ENCODE measurements around the gene TMEM30A.

The TMEM30A gene

DNA sequence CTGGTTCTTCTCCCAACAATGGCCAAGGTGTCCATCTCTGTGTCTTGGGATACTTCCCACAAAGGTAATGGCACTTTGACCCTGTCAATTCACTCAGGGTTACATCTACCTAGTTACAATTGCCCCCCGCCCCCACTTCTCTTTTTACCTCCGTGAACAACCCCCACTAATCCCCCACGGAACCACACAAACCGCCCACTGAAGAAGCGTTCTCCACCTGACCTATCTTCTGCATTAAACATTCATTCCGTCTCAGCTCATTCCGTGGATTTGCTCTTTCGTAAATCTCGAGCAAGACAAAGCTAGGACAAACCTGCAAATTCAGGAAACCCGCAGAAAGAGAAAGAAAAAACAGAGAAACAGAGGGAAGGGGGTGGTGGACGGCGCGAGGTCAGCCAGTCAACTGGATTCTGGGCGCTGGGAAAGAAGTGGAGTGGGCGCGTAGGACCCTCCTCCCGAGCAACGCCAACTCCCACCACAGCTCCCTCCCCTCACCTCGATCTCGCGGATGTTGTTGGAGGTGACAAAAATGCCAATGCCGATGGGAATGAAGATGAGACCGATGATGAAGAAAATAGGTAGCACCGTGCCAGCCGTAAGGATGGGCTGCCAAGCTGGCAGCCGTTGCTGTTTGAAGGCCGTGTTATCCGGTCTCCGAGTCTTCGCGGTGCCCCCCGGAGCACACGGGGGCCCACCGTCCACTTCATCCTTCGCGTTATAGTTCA lies 523 bp downstream of the TMEM30A start:
- DNase-seq (ENCODE audit: insufficient read length, low spot score) = peak; percentile 16
- peak; percentile 33 for FAIRE-seq
- no peak for TF ChIP-seq POLR2A (IDR thresholded peaks at IDR 0.05; ENCODE audit: low read depth, low read length)

DNA sequence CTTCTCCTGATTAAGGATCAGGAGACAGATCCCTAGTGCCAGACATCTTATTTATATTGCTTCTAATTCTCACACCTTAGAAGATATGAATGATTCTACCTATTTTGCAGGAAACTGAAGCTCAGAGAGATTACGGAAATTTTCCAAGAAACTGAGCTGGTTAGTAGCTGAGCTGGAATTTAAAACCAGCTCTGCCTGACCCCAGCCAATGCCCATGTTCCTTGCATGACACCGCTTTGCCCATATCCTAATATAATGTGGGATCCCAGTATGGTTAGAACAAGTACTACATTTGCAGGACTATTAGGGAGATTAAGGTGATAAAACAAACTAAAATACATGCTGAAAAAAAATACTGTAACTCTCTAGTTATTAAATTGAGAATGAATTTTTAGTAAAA lies 1.9 kb downstream of the TMEM30A start:
- FAIRE-seq = no peak
- DNase-seq (ENCODE audit: insufficient read length, low spot score) = no peak
- TF ChIP-seq POLR2A (IDR thresholded peaks at IDR 0.05; ENCODE audit: low read depth, low read length) = no peak

DNA sequence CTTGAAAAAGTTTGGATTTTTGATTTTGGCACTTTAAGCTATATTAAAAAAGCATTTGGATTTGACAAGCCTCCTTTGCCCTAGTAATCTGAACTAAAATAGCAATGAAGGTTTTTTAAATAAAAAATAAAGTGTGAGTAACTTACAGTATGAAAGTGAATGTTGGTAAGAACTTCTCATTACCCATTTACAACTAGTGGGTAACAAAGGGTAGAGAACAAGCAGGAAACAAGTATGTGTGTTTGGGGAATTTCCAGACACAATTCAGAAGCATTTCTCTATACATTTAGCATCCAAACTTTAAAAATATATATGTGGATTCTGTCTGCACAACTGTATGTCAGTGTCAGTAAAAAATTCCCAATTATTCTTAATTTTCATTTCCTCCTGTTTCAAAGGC lies 2.9 kb downstream of the TMEM30A start:
- DNase-seq (ENCODE audit: insufficient read length, low spot score) (no peak), FAIRE-seq (peak; percentile 48)
- TF ChIP-seq POLR2A (IDR thresholded peaks at IDR 0.05; ENCODE audit: low read depth, low read length) = no peak

DNA sequence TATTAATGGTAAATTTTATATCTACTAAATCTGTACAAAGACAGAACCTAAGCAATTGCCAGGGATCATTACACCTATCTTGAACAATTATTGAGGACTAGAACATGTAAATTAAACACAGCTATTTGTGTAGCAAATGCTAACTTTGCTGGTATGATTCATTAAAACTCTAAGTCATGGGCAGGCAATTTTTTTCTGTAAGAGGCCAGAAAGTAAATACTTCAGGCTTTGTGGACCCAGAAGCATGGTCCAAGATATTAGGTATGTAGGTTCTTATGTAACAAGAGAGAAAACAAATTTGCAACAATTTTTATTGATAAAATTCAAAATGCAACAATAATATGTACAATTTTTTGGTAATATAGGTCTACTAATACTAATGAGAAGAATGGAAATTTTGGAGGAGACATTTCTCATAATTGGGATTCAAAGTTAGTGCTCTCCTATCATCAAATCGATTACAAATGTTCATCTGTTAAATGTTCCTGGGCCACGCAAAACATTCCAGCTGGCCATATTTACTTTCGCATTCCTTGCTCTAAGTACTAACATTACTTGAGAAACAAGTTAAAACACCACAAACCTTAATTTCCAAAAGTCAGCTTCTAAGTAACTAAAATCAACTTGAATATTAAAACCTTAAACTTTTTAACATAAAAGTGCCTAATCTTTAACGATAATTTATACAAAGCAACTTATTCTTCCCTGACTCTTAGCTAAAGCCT lies 4.3 kb downstream of the TMEM30A start:
- no peak for TF ChIP-seq POLR2A (IDR thresholded peaks at IDR 0.05; ENCODE audit: low read depth, low read length)
- DNase-seq (ENCODE audit: insufficient read length, low spot score) (no peak), FAIRE-seq (peak; percentile 20)

DNA sequence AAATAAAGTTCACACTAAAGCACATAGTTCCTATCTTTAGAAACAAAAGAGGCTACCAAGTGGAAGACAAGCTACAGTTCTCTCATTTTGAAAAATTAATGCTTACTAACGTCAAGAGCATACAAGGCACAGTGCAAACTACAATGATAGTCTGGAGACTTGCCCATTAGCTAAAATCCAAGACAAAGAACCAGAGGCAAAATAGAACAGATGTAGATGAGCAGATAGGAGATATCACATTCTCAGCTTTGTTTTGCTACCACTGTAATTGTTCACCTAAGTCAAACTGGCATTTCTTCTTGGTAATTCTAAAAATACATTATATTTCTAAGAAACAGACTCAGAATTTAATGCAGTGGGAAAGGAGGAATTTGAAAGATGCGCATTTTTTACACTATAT lies 5.2 kb downstream of the TMEM30A start:
- no peak for TF ChIP-seq POLR2A (IDR thresholded peaks at IDR 0.05; ENCODE audit: low read depth, low read length)
- FAIRE-seq (no peak), DNase-seq (ENCODE audit: insufficient read length, low spot score) (no peak)

DNA sequence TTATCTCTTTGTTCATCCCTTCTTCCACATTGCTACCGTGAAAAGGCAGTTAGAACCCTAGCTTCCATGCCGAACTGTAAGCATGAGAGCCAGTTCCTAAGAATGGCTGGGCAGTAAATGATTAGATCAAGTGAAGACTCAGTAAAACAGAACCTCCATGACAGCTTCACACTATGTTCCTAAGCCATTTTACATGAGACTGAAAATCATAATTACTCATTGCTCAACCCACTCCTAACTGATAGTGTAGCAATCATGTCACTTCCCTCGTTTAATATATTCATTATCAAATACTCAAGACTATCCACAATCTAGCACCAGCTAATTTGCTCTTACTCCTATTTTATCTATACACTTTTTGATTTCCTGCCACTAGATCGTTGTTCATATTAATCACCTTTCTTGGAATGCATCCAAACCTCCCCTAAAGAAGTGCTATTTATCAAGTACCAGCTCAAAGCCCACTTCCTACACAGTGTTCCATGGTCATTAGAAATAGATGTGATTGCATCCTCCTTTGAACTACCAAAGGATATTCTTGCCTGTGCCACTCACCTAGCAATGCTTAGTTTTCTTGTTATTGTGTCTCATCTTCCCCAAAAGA lies 6.0 kb downstream of the TMEM30A start:
- no peak for TF ChIP-seq POLR2A (IDR thresholded peaks at IDR 0.05; ENCODE audit: low read depth, low read length)
- DNase-seq (ENCODE audit: insufficient read length, low spot score) (no peak), FAIRE-seq (peak; percentile 48)

DNA sequence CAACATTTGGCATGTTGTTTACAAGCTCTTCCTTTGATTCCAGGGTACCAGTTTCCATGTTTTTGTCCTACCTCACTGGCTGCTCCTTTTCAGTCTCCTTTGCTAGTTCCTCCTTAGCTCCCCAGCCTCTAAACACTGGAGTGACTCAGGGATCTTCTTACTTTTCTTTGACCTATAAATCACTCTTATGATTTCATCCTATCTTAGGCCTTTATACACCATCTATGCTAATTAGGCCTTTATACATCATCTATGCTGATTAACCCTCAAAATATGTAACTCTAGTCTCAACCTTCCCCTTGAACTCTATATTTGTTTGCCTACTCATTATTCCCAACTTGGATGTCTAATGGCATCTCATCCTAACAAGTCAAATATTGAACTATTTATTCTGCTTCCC lies 9.5 kb downstream of the TMEM30A start:
- peak; percentile 87 for FAIRE-seq

DNA sequence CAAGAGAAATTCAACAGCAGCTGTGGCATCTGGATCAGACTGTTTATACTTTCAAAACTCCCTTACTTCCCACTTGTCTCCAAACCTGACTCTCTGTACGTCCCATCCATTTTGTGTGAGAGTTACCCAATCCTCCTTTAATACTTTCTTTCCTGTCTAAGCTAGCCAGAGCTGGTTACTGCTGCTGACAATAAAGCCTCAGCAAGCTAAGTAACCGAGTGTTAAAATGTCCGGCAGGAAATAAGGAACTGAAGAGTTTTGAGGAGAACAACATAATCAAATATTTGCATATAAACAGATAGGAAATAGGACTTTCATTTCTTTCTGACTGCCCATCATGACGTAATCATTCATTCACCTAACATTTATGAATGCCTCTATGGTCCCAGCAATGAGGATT lies 11.6 kb downstream of the TMEM30A start:
- DNase-seq (ENCODE audit: insufficient read length, low spot score) (no peak), FAIRE-seq (no peak)
- TF ChIP-seq POLR2A (IDR thresholded peaks at IDR 0.05; ENCODE audit: low read depth, low read length) = no peak

More for the DNA sequence above, 9.5 kb downstream of the TMEM30A start:
- no peak for DNase-seq (ENCODE audit: insufficient read length, low spot score)
- no peak for TF ChIP-seq POLR2A (IDR thresholded peaks at IDR 0.05; ENCODE audit: low read depth, low read length)

DNA sequence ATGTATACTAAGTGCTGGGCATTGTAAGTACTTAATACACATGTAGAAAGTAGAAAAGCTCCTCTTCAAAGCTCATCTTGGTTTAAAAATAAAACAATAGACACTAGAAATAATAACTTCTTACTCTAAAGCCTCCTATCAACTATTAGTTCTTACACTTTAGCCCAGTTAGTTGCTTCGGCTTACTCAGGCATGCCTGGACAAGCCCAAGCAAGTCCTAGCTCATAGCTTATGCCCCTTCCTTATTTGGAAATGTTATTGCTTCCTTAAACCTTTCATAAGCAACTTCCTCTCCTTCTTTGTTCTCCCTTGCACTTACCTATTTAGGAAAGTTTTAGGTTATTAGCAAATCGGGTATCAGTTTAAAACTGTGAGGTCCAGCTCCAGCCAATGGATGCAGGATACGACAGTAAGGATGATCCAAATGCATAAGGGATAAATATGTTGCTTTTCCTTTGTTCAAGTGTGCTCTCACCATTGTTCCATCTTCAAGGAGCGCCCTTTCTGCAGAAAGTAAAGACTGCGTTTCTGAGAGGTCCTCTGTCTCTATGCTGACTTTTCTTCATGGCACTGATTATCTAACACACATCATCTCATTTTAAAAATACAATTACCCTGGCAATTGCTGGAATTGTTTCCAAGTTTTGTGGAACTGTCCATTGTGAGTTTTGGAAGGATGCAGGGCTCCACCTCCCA lies 12.3 kb downstream of the TMEM30A start:
- TF ChIP-seq POLR2A (IDR thresholded peaks at IDR 0.05; ENCODE audit: low read depth, low read length) = no peak
- FAIRE-seq (no peak), DNase-seq (ENCODE audit: insufficient read length, low spot score) (no peak)

DNA sequence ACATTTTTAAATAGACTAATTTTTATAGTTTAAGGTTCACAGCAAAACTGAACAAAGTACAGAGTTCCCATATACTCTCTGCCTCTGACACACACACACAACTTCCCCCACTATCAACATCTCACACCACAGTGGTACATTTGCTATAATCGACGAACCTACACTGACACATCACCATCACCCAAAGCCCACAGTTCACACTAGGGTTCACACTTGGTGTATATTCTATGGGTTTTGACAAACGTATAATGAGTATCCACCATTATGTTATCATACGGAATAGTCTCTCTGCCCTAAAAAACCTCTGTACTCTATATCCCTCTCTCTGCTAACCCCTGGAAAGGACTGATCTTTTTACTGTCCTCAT lies 15.6 kb downstream of the TMEM30A start:
- FAIRE-seq (no peak), DNase-seq (ENCODE audit: insufficient read length, low spot score) (no peak)
- no peak for TF ChIP-seq POLR2A (IDR thresholded peaks at IDR 0.05; ENCODE audit: low read depth, low read length)

DNA sequence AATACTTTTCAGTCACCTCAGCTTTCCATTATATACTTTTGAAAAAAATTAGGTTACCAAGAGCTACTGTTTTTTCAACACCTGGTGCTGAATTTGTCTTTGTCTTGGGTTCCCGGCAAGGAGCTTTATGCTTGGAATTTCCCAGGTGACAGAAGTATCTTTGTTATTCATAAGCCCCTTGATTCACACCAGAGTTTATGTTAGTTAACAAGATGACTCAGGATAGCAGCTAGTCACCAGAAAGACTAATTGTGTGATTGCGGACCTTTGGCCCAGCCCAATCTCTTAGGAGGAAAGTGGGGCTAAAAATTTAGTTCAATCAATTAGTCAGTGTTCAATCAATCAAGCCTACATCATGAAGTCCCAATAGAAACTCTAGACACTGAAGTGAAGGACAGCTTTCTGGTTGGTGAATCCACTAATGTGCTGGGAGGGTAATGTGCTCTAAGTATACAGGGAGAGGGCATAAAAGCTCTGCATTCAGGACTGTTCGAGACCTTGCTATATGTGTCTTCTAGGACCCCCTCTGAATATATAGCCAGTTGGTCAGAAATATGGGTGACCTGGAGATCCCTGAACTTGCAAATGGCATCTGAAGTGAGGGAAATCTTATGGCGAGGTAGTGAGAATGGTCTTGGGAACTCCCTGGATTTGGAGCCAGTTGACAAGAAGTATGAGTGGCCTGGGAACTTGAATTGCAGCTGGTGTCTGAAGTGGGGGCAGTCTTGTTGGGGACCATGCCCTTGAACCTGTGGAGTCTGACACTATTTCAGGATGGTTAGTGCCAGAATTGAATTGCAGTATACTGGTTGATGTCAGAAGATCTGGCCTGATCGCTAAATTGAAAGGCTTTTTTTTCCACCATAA lies 16.2 kb downstream of the TMEM30A start:
- no peak for DNase-seq (ENCODE audit: insufficient read length, low spot score)

DNA sequence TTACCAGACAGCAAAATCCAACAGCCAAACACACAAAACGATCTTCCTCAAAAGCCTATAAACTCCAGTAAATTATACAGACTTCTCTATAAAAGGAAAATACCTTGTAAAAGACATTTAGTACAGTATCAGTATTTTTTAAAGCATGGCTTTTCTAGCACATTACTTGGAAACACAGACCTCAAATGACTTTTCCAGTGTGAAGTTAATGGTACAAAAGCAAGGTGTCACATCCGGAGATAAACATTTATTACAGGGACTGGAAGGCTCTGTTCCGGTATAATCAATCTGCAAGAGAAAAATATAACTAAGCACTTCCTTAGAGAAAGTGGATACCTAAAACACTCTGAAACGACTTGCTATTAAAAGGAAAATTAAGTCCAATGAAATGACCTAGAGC lies 17.1 kb downstream of the TMEM30A start:
- DNase-seq (ENCODE audit: insufficient read length, low spot score) (no peak), FAIRE-seq (no peak)
- no peak for TF ChIP-seq POLR2A (IDR thresholded peaks at IDR 0.05; ENCODE audit: low read depth, low read length)

More for the DNA sequence above, 16.2 kb downstream of the TMEM30A start:
- peak; percentile 36 for FAIRE-seq
- no peak for TF ChIP-seq POLR2A (IDR thresholded peaks at IDR 0.05; ENCODE audit: low read depth, low read length)

DNA sequence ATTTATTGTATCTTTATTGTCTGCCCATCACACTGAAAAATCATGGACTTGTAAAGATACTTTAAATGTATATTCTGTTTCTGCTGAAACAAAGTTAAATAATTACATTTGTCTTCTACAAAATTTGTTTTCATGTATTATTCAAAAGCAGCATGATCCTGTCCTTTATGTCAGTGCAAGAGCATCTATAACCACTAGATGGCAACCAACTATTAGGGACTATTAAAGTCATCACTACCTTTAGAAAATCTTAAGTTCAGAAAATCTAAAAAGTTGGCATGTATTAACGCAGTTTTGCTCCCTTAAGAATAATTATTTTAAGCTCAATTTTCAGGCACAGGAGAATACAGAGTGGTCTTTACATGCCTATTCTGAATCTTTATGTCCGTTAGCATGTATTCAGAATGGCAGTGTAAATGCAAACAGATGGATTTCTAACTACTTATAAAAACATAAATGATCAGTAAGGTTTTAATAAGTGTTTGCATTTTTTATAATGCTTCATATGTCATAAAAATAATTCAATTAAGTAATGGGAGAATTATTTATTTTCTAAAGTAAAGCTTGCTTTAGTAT lies 17.8 kb downstream of the TMEM30A start:
- TF ChIP-seq POLR2A (IDR thresholded peaks at IDR 0.05; ENCODE audit: low read depth, low read length) = no peak
- peak; percentile 68 for FAIRE-seq
- no peak for DNase-seq (ENCODE audit: insufficient read length, low spot score)

Measured in H54 (cell line).